ENCODE data around the gene MXRA7.

The MXRA7 gene

GRCh38 chr17:76736349-76737081, 25.8 kb upstream of the MXRA7 start:
- peak in 1 of 3 experiments; percentile 26 for TF ChIP-seq CTCF (IDR thresholded peaks at IDR 0.05; ENCODE audit: unreplicated experiment in 3 of 3)
- H3K27me3 Mint-ChIP-seq (ENCODE audit: low read depth): no peaks in the 10 kb centered on the region
- peaks cover 40% of the 10 kb centered on the region for H3K36me3 Mint-ChIP-seq (ENCODE audit: low read depth)
- peaks cover 60% of the 10 kb centered on the region for H3K4me1 Mint-ChIP-seq
- H3K9me3 Mint-ChIP-seq: no peaks in the 10 kb centered on the region
- H3K27ac Mint-ChIP-seq: peak overlapping the region; percentile 98 to 99 (median 99)
- H3K4me3 Mint-ChIP-seq: peak overlapping the region; percentile 97 to 100 (median 99)

DNA sequence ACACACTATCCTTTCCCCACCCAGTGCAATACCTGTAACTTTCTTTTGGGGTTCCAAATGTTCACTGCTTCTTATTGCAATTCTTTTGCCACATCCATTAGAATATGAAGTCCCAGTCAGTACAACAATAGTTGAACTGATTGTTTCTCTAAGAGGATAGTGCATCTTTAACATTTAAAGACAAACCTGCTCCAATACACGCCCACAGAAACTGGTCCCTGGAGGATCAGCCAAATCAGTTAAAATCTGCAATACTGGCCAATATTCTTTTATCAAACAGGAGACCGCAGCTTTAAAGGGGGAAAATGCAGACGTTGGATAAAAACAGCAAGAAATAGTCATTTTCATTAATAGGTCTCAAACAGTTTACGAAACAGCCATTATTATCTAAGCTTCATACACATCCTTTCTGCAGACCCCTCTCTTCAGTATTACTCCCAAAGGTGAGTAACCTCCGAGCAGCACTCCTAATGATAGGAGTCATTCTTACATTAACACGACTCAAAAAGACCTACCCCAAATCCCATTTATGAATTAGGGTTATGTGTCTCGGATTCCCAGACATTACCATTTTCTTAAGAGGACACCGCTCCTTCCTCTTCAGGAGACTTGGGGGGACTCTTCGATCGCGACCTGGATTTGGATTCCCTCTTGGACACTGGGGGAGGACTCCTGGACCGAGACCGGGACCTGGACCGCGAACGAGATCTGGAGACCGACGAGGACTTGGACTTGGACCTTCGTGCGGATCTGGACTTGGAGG, 25.0 kb upstream of the MXRA7 start:
- Mint-ChIP-seq H3K4me3 (peak overlapping the region; percentile 97 to 99 (median 99)), H3K27ac (peak overlapping the region; percentile 92 to 99 (median 97)), H3K36me3 (ENCODE audit: low read depth) (peaks cover 43% of the 10 kb centered on the region), H3K4me1 (peaks cover 55% of the 10 kb centered on the region), H3K27me3 (ENCODE audit: low read depth) (no peaks in the 10 kb centered on the region), H3K9me3 (no peaks in the 10 kb centered on the region)
- TF ChIP-seq CTCF (IDR thresholded peaks at IDR 0.05; ENCODE audit: unreplicated experiment in 3 of 3): no peak

GRCh38 chr17:76735006-76735405, 24.2 kb upstream of the MXRA7 start:
- TF ChIP-seq CTCF (IDR thresholded peaks at IDR 0.05; ENCODE audit: unreplicated experiment in 3 of 3): no peak
- H3K36me3 Mint-ChIP-seq (ENCODE audit: low read depth): peaks cover 43% of the 10 kb centered on the region
- no peaks in the 10 kb centered on the region for H3K27me3 Mint-ChIP-seq (ENCODE audit: low read depth)
- H3K4me3 Mint-ChIP-seq: peak overlapping the region; percentile 97 to 99 (median 99)
- peak overlapping the region; percentile 87 to 97 (median 92) for H3K27ac Mint-ChIP-seq
- H3K9me3 Mint-ChIP-seq: no peaks in the 10 kb centered on the region
- peaks cover 48% of the 10 kb centered on the region for H3K4me1 Mint-ChIP-seq

DNA sequence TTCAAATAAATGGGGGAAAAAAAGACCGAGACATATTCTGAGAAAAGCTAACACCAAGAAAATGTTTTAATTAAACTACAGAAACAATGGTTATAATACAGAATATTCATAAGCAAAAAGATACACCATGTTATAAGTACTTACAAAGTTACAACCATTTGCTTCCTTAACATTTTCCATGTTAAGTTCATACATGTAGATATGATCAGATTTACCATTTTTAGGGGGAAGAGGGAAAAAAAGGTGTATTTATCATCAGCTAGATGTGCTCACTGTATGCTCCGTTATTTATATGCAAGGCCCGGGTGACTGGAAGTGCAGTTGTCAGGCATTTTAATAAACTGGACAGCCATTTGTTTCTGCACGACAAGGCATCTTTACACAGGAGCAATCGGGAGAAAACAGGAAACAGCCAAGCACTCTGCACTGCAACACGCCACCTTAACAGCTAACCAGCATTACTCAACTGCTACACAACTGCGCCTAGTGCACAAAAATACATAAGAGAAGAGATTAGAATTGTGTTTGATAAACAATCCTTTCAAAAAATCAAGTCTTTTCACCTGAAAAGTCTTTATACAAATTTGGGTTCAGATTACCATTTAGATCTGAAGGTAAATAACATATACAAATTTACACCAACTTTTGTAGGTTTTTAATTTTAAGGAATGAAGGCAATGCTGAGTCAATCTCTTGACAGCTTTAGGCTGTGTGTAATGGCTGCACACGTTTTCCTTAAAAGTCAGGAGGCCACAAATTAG, 23.5 kb upstream of the MXRA7 start:
- no peaks in the 10 kb centered on the region for H3K9me3 Mint-ChIP-seq
- peak overlapping the region; percentile 30 to 87 (median 85) for H3K27ac Mint-ChIP-seq
- peaks cover 43% of the 10 kb centered on the region for H3K36me3 Mint-ChIP-seq (ENCODE audit: low read depth)
- no peaks in the 10 kb centered on the region for H3K27me3 Mint-ChIP-seq (ENCODE audit: low read depth)
- peaks cover 41% of the 10 kb centered on the region for H3K4me1 Mint-ChIP-seq
- TF ChIP-seq CTCF (IDR thresholded peaks at IDR 0.05; ENCODE audit: unreplicated experiment in 3 of 3): no peak
- H3K4me3 Mint-ChIP-seq: peak overlapping the region; percentile 97 to 99 (median 99)

GRCh38 chr17:76733618-76733957, 22.8 kb upstream of the MXRA7 start:
- Mint-ChIP-seq H3K4me1 (peaks cover 35% of the 10 kb centered on the region), H3K27ac (peak overlapping the region; percentile 28 to 85 (median 30)), H3K36me3 (ENCODE audit: low read depth) (peaks cover 43% of the 10 kb centered on the region), H3K4me3 (peak overlapping the region; percentile 97 to 99 (median 99)), H3K27me3 (ENCODE audit: low read depth) (no peaks in the 10 kb centered on the region), H3K9me3 (no peaks in the 10 kb centered on the region)
- no peak for TF ChIP-seq CTCF (IDR thresholded peaks at IDR 0.05; ENCODE audit: unreplicated experiment in 3 of 3)

Measured in nephron (organoid).